GM23248 (cell line): ENCODE measurements around the gene TENM3. TPM values are rescaled to one million over a fixed set of nuclear protein-coding genes. Genes with fewer than 3 reads are reported as not detected.

ENCODE experiments used
- DNase-seq: peaks from one replicate; pipeline ENCODE4 v3.0.0-alpha.2; 2015
- H2AFZ ChIP-seq: fragments of 200-600 bp; sonication (generic); 2 replicates; pipeline ENCODE4 v1.6.1; 2016; ENCODE audit warnings: antibody characterized with exemption
- H3F3A ChIP-seq: fragments of 200-600 bp; sonication (generic); 2 replicates; pipeline ENCODE4 v1.6.1; 2016; ENCODE audit warnings: mild to moderate bottlenecking, antibody characterized with exemption, mixed run types; ENCODE audit not compliant: insufficient read depth
- H3K27ac ChIP-seq: fragments of 200-600 bp; sonication (generic); 2 replicates; pipeline ENCODE4 v1.5.1; 2016; ENCODE audit warnings: mild to moderate bottlenecking
- H3K27me3 ChIP-seq: fragments of 200-600 bp; sonication (generic); replicated peaks from 2 replicates; pipeline ENCODE4 v1.6.1; 2016; ENCODE audit warnings: mild to moderate bottlenecking; ENCODE audit not compliant: insufficient read depth
- H3K36me3 ChIP-seq: fragments of 200-600 bp; sonication (generic); 2 replicates; pipeline ENCODE4 v1.6.1; 2016; ENCODE audit warnings: low read depth, mild to moderate bottlenecking
- H3K4me1 ChIP-seq: fragments of 200-600 bp; sonication (generic); 2 replicates; pipeline ENCODE4 v1.6.1; 2016; ENCODE audit warnings: mild to moderate bottlenecking; ENCODE audit not compliant: insufficient read depth
- H3K4me2 ChIP-seq: fragments of 200-600 bp; sonication (generic); one replicate; pipeline ENCODE4 v1.6.1; 2016; ENCODE audit warnings: mild to moderate bottlenecking; ENCODE audit not compliant: unreplicated experiment
- H3K4me3 ChIP-seq: fragments of 200-600 bp; sonication (generic); 2 replicates; pipeline ENCODE4 v1.5.1; 2016; ENCODE audit warnings: mild to moderate bottlenecking
- H3K79me2 ChIP-seq: fragments of 200-600 bp; sonication (generic); 2 replicates; pipeline ENCODE4 v1.6.1; 2016; ENCODE audit warnings: mild to moderate bottlenecking; ENCODE audit not compliant: insufficient read depth
- H3K9ac ChIP-seq: fragments of 200-600 bp; sonication (generic); 2 replicates; pipeline ENCODE4 v1.6.1; 2016; ENCODE audit warnings: mild to moderate bottlenecking
- H3K9me2 ChIP-seq: fragments of 200-600 bp; sonication (generic); 2 replicates; pipeline ENCODE4 v1.6.1; 2016; ENCODE audit warnings: mixed run types, mild to moderate bottlenecking, moderate library complexity; ENCODE audit not compliant: insufficient read depth
- H3K9me3 ChIP-seq: fragments of 200-600 bp; sonication (generic); one replicate; pipeline ENCODE4 v1.6.1; 2017; ENCODE audit warnings: low read depth
- H4K20me1 ChIP-seq: fragments of 200-600 bp; sonication (generic); 2 replicates; pipeline ENCODE4 v1.6.0; 2016; ENCODE audit not compliant: insufficient read depth
- EZH2 ChIP-seq: fragments of 200-600 bp; sonication (generic); IDR thresholded peaks from 2 replicates; pipeline ENCODE4 v1.6.1; 2018; ENCODE audit warnings: antibody characterized with exemption, mild to moderate bottlenecking; ENCODE audit not compliant: insufficient read depth, poor library complexity, severe bottlenecking
- EZH2phosphoT487 ChIP-seq: fragments of 200-600 bp; sonication (generic); IDR thresholded peaks from 2 replicates; pipeline ENCODE4 v1.6.1; 2018; ENCODE audit warnings: antibody characterized with exemption, moderate library complexity, mild to moderate bottlenecking, low read depth; ENCODE audit not compliant: insufficient read depth
- WGBS, 2 experiments: methylation state at CpG; one replicate each; pipeline ENCODE4 v1.1.6; 2015 to 2017; ENCODE audit warnings: low lambda C conversion rate in 2 of 2, low coverage in 1 of 2; ENCODE audit errors: missing lambda C conversion rate in 2 of 2; 5-methylcytosine and 5-hydroxymethylcytosine counted together
- in situ Hi-C: fragments of 300-500 bp; cut with MboI; formaldehyde crosslinking; loops from 2 replicates; pipeline ENCODE4 v1.15.0; 2020
- polyA plus RNA-seq: library from polyadenylated mRNA; unstranded; fragments of >200 nt; fragmentation: Nextera tagmentation; extraction: Ambion mirVana; gene quantifications from 2 replicates; pipeline ENCODE4 v1.2.1, GENCODE V29; 2016
- total RNA-seq: library from RNA; depleted of rRNA; stranded (reverse); fragments of >200 nt; shearing (Covaris generic); gene quantifications from 2 replicates; pipeline ENCODE4 v1.2.3, GENCODE V29; 2014

The TENM3 gene
- total and polyA plus RNA-seq, 2 experiments from 2014 or later = 0.83 to 8.1 TPM

DNA sequence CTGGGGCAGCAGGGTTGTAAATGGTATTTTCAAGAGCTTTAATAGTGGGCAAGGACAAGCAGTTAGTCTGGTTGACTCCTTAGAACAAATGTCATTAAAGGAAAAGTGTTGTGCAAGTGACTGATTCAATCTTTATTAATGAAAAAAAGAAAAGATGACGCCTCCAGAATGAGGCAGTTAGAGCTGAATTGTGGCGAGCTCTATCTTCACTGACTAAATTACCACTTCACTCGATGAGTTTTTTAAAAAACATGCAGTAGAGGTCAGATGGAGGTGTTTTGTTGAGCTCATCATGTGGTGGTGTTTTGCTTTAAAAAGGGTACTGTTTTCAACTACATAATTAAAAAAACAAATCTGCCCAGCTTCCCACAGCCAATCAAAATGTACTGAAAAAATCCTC, 28.1 kb upstream of the TENM3 start:
- Histone ChIP-seq H3K9me3 (no peaks in the 10 kb centered on the region), H3F3A (no peaks in the 10 kb centered on the region), H3K27ac (no peak overlapping the region), H4K20me1 (no peaks in the 10 kb centered on the region), H3K36me3 (no peaks in the 10 kb centered on the region), H2AFZ (no peak overlapping the region), H3K4me1 (no peaks in the 10 kb centered on the region), H3K4me3 (no peak overlapping the region), H3K27me3 (no peaks in the 10 kb centered on the region), H3K9ac (no peak overlapping the region), H3K79me2 (no peaks in the 10 kb centered on the region), H3K4me2 (no peak overlapping the region), H3K9me2 (no peaks in the 10 kb centered on the region)
- no peak for TF ChIP-seq EZH2phosphoT487
- no peak for TF ChIP-seq EZH2
- in situ Hi-C loops = no loop called here
- DNase-seq = peak; percentile 20
- WGBS, 2 experiments = 4 to 7% methylated on average over 3 of the region's 3 CpGs

DNA sequence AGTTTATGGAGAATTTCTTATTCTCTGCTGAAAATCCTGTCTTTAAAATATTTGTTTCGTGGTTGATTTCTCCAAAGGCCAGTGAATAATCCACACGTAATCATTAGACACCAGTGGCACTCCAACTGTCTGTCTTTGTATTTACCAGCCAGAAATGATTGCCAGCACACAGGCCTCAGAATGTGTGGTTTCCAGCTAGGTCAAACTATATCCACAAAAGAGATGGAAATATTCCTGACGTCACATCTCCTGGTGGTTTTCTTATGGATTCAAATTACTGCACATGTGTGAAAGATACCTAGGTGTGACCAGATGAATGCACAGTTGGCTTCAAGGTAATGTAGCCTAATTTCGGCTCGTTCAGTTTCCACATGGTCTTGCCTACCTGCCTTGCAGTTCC, 27.2 kb upstream of the TENM3 start:
- no peaks in the 10 kb centered on the region for H3K9me3 ChIP-seq
- no peaks in the 10 kb centered on the region for H3F3A ChIP-seq
- WGBS, 2 experiments = 28 to 30% methylated on average over 5 of the region's 5 CpGs
- H3K27ac ChIP-seq = no peak overlapping the region
- H3K36me3 ChIP-seq = no peaks in the 10 kb centered on the region
- no peaks in the 10 kb centered on the region for H3K79me2 ChIP-seq
- no peak overlapping the region for H3K4me3 ChIP-seq
- no peaks in the 10 kb centered on the region for H4K20me1 ChIP-seq
- H3K4me1 ChIP-seq = no peaks in the 10 kb centered on the region
- H3K9ac ChIP-seq = no peak overlapping the region
- H3K4me2 ChIP-seq = no peak overlapping the region
- in situ Hi-C loops = no loop called here
- TF ChIP-seq EZH2 = no peak
- no peak for TF ChIP-seq EZH2phosphoT487
- H3K27me3 ChIP-seq = no peaks in the 10 kb centered on the region
- no peaks in the 10 kb centered on the region for H3K9me2 ChIP-seq
- DNase-seq = no peak
- H2AFZ ChIP-seq = no peak overlapping the region

DNA sequence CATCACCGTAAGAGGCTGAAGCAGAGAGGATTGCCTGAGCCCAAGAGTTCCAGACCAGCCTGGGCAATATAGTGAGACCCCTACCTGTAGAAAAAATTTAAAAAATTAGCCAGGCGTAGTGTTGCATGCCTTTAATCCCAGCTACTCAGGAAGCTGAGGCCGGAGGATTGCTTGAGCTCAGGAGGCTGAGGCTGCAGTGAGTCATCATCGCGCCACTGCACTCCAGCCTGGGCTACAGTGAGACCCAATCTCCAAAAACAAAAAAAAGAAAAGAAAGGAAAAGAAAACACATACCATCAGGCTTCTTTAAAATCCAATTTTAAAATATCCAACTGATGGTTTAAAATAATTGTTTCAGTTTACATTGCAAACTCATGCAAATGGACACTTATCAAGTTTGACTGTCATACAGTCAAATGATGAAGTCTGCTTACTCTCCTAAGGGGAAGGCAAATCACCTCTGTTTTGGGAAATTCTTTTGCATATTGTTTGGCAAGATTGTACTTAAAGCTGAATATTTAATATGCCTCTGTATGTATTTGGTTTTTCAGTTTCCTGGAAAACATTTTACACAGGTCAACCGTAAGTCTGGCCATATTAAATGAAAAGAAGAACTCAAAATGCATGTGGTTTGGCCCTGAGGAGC, 23.7 kb upstream of the TENM3 start:
- 36 to 38% methylated on average over 6 of the region's 6 CpGs for WGBS, 2 experiments
- Histone ChIP-seq H3K9me2 (no peaks in the 10 kb centered on the region), H3K27me3 (no peaks in the 10 kb centered on the region), H3K9me3 (no peaks in the 10 kb centered on the region), H3F3A (no peaks in the 10 kb centered on the region), H3K9ac (no peak overlapping the region), H3K27ac (no peak overlapping the region), H3K4me2 (no peak overlapping the region), H2AFZ (no peak overlapping the region), H3K36me3 (no peaks in the 10 kb centered on the region), H3K4me3 (no peak overlapping the region), H3K79me2 (no peaks in the 10 kb centered on the region), H3K4me1 (no peaks in the 10 kb centered on the region), H4K20me1 (no peaks in the 10 kb centered on the region)
- in situ Hi-C loops = no loop called here
- DNase-seq = no peak
- no peak for TF ChIP-seq EZH2
- TF ChIP-seq EZH2phosphoT487 = no peak

DNA sequence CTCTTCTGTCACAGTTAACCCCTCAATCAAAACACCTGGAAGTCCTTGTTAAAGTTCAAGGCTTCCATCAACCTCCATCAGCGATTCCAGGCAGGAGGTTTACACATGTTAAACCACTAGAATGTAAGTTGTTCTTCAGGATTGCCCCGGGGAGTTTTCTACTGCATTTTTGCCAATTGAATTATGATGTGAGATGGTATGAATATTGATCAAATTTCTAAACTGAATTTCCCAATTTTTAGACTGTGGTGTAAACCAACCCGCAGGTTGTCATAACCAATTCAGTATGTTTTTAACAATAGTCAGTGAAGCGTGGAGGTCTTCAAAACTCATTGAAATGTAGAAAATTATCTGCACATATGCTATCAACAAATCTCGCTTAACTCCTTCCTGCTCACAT, 21.2 kb upstream of the TENM3 start:
- H3K79me2 ChIP-seq = no peaks in the 10 kb centered on the region
- no peaks in the 10 kb centered on the region for H4K20me1 ChIP-seq
- WGBS, 2 experiments = 9 to 16% methylated on average over 5 of the region's 5 CpGs
- no peak for TF ChIP-seq EZH2
- TF ChIP-seq EZH2phosphoT487 = no peak
- no peak overlapping the region for H3K27ac ChIP-seq
- in situ Hi-C loops = no loop called here
- H2AFZ ChIP-seq = no peak overlapping the region
- H3K4me2 ChIP-seq = no peak overlapping the region
- DNase-seq = no peak
- H3K4me3 ChIP-seq = no peak overlapping the region
- H3K27me3 ChIP-seq = no peaks in the 10 kb centered on the region
- no peaks in the 10 kb centered on the region for H3K9me3 ChIP-seq
- no peak overlapping the region for H3K9ac ChIP-seq
- no peaks in the 10 kb centered on the region for H3K36me3 ChIP-seq
- no peaks in the 10 kb centered on the region for H3K9me2 ChIP-seq
- no peaks in the 10 kb centered on the region for H3F3A ChIP-seq
- no peaks in the 10 kb centered on the region for H3K4me1 ChIP-seq

DNA sequence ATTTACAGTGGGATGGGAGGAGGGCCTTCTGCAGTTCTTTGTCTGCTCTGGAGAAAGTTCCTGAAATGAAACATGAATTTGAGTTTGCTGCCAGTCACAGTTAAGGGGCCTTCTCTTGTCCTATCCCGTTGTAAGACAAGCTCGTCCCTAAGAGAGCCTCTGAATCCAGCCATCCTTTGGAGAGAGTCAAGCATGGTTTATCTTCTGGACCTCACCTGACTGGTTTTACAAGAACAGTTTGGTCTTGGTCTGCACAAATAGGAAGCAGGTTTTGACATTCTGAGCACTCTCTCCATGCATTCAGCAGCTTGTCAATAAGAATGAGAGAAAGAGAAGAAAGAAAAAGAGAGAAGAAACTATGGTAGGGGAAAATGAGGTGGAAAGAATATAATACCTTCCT, 20.4 kb upstream of the TENM3 start:
- H3K4me3 ChIP-seq = no peak overlapping the region
- no peaks in the 10 kb centered on the region for H3K27me3 ChIP-seq
- H3K27ac ChIP-seq = no peak overlapping the region
- no peaks in the 10 kb centered on the region for H3K9me2 ChIP-seq
- H3K79me2 ChIP-seq = no peaks in the 10 kb centered on the region
- DNase-seq = no peak
- no peaks in the 10 kb centered on the region for H3K4me1 ChIP-seq
- H3K9me3 ChIP-seq = no peaks in the 10 kb centered on the region
- H3K36me3 ChIP-seq = no peaks in the 10 kb centered on the region
- H2AFZ ChIP-seq = no peak overlapping the region
- TF ChIP-seq EZH2 (no peak), EZH2phosphoT487 (no peak)
- H3F3A ChIP-seq = no peaks in the 10 kb centered on the region
- H4K20me1 ChIP-seq = no peaks in the 10 kb centered on the region
- H3K4me2 ChIP-seq = no peak overlapping the region
- H3K9ac ChIP-seq = no peak overlapping the region
- 4 to 12% methylated on average over 2 of the region's 2 CpGs for whole genome bisulfite sequencing, 2 experiments
- in situ Hi-C loops = no loop called here
